GM19455 (cell line): ENCODE data around the gene OR2A1.
"Not testable (repeated sequence)": the region's sequence is repeated elsewhere in the genome, so short reads cannot be mapped to it uniquely, and the experiment has no call there.

Source experiments
- ATAC-seq: cut with Tn5 transposase; IDR thresholded peaks from one replicate; pipeline ENCODE4 v1.9.1; 2021; ENCODE audit not compliant: unreplicated experiment

OR2A1 gene

GRCh38 chr7:144323359-144323758 is 11.1 kb downstream of the OR2A1 start:
- not testable (repeated sequence) for ATAC-seq

- ATAC-seq: not testable (repeated sequence)
Measured at GRCh38 chr7:144325868-144326267, 13.6 kb downstream of the OR2A1 start.

- not testable (repeated sequence) for ATAC-seq
Measured at GRCh38 chr7:144330044-144330443, 17.8 kb downstream of the OR2A1 start.

GRCh38 chr7:144331221-144331995 is 19.2 kb downstream of the OR2A1 start:
- not testable (repeated sequence) for ATAC-seq

- ATAC-seq: not testable (repeated sequence)
Measured at GRCh38 chr7:144331996-144332288, 19.7 kb downstream of the OR2A1 start.

- ATAC-seq: peak; percentile 29
Measured at GRCh38 chr7:144348625-144349024, 36.4 kb downstream of the OR2A1 start.

GRCh38 chr7:144351667-144352066 is 39.4 kb downstream of the OR2A1 start:
- ATAC-seq: not testable (repeated sequence)

- peak; percentile 87 for ATAC-seq
Measured at GRCh38 chr7:144355176-144355822, 43.1 kb downstream of the OR2A1 start, which contains the start of gene ARHGEF5. TSS of gene ARHGEF5 (plus strand) at chr7:144355402. CDS start at chr7:144362670, 7,268 bp downstream.

GRCh38 chr7:144356185-144356584 is 44.0 kb downstream of the OR2A1 start:
- ATAC-seq: not testable (repeated sequence)

GRCh38 chr7:144356860-144357259 is 44.6 kb downstream of the OR2A1 start:
- not testable (repeated sequence) for ATAC-seq

- ATAC-seq: not testable (repeated sequence)
Measured at GRCh38 chr7:144362061-144362460, 49.8 kb downstream of the OR2A1 start.

- ATAC-seq: not testable (repeated sequence)
Measured at GRCh38 chr7:144365523-144365922, 53.3 kb downstream of the OR2A1 start.

GRCh38 chr7:144367250-144367649 is 55.0 kb downstream of the OR2A1 start:
- not testable (repeated sequence) for ATAC-seq

GRCh38 chr7:144369221-144369620 is 57.0 kb downstream of the OR2A1 start:
- not testable (repeated sequence) for ATAC-seq
